Measurements from ENCODE around the gene TRIM33. TPM values are rescaled to one million over a fixed set of nuclear protein-coding genes. Genes with fewer than 3 reads are reported as not detected.

Gene TRIM33
- total and polyA plus RNA-seq, 2 experiments from 2014 or later = 50.3 to 51.1 TPM

DNA sequence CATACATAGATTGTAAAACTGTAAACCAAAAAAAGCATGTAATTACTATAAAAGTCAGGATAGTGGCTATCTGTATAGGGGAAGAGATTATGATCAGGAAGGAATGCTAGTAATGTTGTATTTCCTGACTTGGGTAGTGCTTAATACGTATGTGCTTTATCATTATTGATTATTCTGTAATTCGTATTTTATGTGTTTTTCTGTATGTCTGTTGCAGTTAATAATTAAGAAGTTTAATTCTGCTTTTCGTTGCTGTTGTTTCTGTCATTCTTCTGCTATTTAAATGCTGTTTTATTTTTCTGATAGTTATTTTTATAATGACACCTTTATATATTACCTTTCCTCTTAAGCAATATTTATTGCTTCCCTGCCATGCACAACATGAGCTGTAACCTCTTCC, 29.3 kb upstream of the TRIM33 start:
- no peaks in the 10 kb centered on the region for H4K20me1 ChIP-seq (replicated peaks; ENCODE audit: insufficient read depth)
- H3K4me1 ChIP-seq (ENCODE audit: insufficient read depth) = no peaks in the 10 kb centered on the region
- Mint-ChIP-seq H3K4me1 (no peaks in the 10 kb centered on the region), H3K4me3 (no peak overlapping the region), H3K36me3 (ENCODE audit: low read depth) (no peaks in the 10 kb centered on the region), H3K27ac (no peak overlapping the region), H3K27me3 (ENCODE audit: insufficient read depth, low read depth, poor library complexity) (no peaks in the 10 kb centered on the region), H3K9me3 (no peaks in the 10 kb centered on the region)
- no peak for ATAC-seq
- H3K9me2 ChIP-seq (ENCODE audit: insufficient read depth) = no peaks in the 10 kb centered on the region
- no peaks in the 10 kb centered on the region for H3K79me2 ChIP-seq (replicated peaks; ENCODE audit: insufficient read depth)
- DNase-seq (ENCODE audit: low spot score) = no peak
- no peak overlapping the region for H3K27ac ChIP-seq (ENCODE audit: low read depth)
- no peak overlapping the region for H2AFZ ChIP-seq
- no peaks in the 10 kb centered on the region for H3K36me3 ChIP-seq (ENCODE audit: insufficient read depth)
- H3F3A ChIP-seq (replicated peaks; ENCODE audit: low read depth) = no peaks in the 10 kb centered on the region
- TF ChIP-seq ZNF114 (CRISPR knock-in tag; IDR thresholded peaks at IDR 0.05) (no peak), EZH2phosphoT487 (IDR thresholded peaks at IDR 0.05; ENCODE audit: unreplicated experiment) (no peak), EZH2 (IDR thresholded peaks at IDR 0.05; ENCODE audit: low read depth, unreplicated experiment) (no peak), NANOG (IDR thresholded peaks at IDR 0.05; ENCODE audit: borderline replicate concordance) (no peak), CREB1 (CRISPR knock-in tag; IDR thresholded peaks at IDR 0.05; ENCODE audit: low read depth) (no peak), POLR2AphosphoS5 (IDR thresholded peaks at IDR 0.05; ENCODE audit: low read depth) (no peak), ZNF331 (CRISPR knock-in tag; IDR thresholded peaks at IDR 0.05; ENCODE audit: low read depth) (no peak), JUNB (IDR thresholded peaks at IDR 0.05; ENCODE audit: unreplicated experiment) (no peak), STAT1 (IDR thresholded peaks at IDR 0.05; ENCODE audit: unreplicated experiment) (no peak)
- TF ChIP-seq, protein P1, sequence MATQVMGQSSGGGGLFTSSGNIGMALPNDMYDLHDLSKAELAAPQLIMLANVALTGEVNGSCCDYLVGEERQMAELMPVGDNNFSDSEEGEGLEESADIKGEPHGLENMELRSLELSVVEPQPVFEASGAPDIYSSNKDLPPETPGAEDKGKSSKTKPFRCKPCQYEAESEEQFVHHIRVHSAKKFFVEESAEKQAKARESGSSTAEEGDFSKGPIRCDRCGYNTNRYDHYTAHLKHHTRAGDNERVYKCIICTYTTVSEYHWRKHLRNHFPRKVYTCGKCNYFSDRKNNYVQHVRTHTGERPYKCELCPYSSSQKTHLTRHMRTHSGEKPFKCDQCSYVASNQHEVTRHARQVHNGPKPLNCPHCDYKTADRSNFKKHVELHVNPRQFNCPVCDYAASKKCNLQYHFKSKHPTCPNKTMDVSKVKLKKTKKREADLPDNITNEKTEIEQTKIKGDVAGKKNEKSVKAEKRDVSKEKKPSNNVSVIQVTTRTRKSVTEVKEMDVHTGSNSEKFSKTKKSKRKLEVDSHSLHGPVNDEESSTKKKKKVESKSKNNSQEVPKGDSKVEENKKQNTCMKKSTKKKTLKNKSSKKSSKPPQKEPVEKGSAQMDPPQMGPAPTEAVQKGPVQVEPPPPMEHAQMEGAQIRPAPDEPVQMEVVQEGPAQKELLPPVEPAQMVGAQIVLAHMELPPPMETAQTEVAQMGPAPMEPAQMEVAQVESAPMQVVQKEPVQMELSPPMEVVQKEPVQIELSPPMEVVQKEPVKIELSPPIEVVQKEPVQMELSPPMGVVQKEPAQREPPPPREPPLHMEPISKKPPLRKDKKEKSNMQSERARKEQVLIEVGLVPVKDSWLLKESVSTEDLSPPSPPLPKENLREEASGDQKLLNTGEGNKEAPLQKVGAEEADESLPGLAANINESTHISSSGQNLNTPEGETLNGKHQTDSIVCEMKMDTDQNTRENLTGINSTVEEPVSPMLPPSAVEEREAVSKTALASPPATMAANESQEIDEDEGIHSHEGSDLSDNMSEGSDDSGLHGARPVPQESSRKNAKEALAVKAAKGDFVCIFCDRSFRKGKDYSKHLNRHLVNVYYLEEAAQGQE (IDR thresholded peaks at IDR 0.05; ENCODE audit: unreplicated experiment) = no peak
- TF ChIP-seq, protein P2, sequence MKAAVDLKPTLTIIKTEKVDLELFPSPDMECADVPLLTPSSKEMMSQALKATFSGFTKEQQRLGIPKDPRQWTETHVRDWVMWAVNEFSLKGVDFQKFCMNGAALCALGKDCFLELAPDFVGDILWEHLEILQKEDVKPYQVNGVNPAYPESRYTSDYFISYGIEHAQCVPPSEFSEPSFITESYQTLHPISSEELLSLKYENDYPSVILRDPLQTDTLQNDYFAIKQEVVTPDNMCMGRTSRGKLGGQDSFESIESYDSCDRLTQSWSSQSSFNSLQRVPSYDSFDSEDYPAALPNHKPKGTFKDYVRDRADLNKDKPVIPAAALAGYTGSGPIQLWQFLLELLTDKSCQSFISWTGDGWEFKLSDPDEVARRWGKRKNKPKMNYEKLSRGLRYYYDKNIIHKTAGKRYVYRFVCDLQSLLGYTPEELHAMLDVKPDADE (IDR thresholded peaks at IDR 0.05) = no peak
- TF ChIP-seq, protein P3, sequence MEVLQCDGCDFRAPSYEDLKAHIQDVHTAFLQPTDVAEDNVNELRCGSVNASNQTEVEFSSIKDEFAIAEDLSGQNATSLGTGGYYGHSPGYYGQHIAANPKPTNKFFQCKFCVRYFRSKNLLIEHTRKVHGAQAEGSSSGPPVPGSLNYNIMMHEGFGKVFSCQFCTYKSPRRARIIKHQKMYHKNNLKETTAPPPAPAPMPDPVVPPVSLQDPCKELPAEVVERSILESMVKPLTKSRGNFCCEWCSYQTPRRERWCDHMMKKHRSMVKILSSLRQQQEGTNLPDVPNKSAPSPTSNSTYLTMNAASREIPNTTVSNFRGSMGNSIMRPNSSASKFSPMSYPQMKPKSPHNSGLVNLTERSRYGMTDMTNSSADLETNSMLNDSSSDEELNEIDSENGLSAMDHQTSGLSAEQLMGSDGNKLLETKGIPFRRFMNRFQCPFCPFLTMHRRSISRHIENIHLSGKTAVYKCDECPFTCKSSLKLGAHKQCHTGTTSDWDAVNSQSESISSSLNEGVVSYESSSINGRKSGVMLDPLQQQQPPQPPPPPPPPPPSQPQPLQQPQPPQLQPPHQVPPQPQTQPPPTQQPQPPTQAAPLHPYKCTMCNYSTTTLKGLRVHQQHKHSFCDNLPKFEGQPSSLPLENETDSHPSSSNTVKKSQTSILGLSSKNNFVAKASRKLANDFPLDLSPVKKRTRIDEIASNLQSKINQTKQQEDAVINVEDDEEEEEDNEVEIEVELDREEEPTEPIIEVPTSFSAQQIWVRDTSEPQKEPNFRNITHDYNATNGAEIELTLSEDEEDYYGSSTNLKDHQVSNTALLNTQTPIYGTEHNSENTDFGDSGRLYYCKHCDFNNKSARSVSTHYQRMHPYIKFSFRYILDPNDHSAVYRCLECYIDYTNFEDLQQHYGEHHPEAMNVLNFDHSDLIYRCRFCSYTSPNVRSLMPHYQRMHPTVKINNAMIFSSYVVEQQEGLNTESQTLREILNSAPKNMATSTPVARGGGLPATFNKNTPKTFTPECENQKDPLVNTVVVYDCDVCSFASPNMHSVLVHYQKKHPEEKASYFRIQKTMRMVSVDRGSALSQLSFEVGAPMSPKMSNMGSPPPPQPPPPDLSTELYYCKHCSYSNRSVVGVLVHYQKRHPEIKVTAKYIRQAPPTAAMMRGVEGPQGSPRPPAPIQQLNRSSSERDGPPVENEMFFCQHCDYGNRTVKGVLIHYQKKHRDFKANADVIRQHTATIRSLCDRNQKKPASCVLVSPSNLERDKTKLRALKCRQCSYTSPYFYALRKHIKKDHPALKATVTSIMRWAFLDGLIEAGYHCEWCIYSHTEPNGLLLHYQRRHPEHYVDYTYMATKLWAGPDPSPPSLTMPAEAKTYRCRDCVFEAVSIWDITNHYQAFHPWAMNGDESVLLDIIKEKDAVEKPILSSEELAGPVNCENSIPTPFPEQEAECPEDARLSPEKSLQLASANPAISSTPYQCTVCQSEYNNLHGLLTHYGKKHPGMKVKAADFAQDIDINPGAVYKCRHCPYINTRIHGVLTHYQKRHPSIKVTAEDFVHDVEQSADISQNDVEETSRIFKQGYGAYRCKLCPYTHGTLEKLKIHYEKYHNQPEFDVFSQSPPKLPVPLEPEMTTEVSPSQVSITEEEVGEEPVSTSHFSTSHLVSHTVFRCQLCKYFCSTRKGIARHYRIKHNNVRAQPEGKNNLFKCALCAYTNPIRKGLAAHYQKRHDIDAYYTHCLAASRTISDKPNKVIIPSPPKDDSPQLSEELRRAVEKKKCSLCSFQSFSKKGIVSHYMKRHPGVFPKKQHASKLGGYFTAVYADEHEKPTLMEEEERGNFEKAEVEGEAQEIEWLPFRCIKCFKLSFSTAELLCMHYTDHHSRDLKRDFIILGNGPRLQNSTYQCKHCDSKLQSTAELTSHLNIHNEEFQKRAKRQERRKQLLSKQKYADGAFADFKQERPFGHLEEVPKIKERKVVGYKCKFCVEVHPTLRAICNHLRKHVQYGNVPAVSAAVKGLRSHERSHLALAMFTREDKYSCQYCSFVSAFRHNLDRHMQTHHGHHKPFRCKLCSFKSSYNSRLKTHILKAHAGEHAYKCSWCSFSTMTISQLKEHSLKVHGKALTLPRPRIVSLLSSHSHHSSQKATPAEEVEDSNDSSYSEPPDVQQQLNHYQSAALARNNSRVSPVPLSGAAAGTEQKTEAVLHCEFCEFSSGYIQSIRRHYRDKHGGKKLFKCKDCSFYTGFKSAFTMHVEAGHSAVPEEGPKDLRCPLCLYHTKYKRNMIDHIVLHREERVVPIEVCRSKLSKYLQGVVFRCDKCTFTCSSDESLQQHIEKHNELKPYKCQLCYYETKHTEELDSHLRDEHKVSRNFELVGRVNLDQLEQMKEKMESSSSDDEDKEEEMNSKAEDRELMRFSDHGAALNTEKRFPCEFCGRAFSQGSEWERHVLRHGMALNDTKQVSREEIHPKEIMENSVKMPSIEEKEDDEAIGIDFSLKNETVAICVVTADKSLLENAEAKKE (CRISPR knock-in tag; IDR thresholded peaks at IDR 0.05) = no peak
- TF ChIP-seq, protein P4, sequence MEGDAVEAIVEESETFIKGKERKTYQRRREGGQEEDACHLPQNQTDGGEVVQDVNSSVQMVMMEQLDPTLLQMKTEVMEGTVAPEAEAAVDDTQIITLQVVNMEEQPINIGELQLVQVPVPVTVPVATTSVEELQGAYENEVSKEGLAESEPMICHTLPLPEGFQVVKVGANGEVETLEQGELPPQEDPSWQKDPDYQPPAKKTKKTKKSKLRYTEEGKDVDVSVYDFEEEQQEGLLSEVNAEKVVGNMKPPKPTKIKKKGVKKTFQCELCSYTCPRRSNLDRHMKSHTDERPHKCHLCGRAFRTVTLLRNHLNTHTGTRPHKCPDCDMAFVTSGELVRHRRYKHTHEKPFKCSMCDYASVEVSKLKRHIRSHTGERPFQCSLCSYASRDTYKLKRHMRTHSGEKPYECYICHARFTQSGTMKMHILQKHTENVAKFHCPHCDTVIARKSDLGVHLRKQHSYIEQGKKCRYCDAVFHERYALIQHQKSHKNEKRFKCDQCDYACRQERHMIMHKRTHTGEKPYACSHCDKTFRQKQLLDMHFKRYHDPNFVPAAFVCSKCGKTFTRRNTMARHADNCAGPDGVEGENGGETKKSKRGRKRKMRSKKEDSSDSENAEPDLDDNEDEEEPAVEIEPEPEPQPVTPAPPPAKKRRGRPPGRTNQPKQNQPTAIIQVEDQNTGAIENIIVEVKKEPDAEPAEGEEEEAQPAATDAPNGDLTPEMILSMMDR (conservative IDR thresholded peaks at IDR 0.05; ENCODE audit: low read depth in 2 of 2) = no peak
- H3K4me3 ChIP-seq = no peak overlapping the region
- no peak overlapping the region for H3K4me2 ChIP-seq
- no peaks in the 10 kb centered on the region for H3K27me3 ChIP-seq (ENCODE audit: insufficient read depth)

Measured in GM23338 (cell line).